ENCODE measurements around the gene SEPTIN7. TPM values are rescaled to one million over a fixed set of nuclear protein-coding genes. Genes with fewer than 3 reads are reported as not detected.

SEPTIN7 gene
- total RNA-seq, 2 donors from 2014 or later: 107 to 164 TPM

DNA sequence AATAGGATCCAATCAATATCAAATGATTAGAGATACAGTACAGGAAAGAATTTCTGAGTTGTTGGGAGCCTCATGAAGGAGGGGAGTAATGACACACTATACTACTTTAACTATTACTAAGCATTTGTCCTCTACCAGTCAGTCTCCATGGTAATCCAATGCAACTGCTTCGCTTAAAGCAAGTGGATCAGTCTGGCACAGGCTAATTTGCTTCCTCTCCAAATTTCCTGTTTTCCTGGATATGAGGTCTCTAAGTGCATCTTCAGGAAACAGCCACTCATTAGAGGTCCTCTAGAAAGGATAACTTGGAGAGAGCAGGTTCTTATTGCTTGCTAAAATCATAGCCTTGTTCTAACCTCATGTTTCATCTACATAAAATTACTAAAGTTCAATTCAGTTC lies 8.4 kb upstream of the SEPTIN7 start:
- Histone ChIP-seq H3K36me3 (no peaks in the 10 kb centered on the region), H3K27me3 (no peaks in the 10 kb centered on the region), H3K9ac (ENCODE audit: low read depth in 2 of 2, low read length in 2 of 2) (no peak overlapping the region), H3K4me1 (no peaks in the 10 kb centered on the region), H3K9me3 (no peaks in the 10 kb centered on the region), H3K4me3 (no peak overlapping the region), H3K27ac (no peak overlapping the region)
- no peak for DNase-seq
- TF ChIP-seq, protein P1, sequence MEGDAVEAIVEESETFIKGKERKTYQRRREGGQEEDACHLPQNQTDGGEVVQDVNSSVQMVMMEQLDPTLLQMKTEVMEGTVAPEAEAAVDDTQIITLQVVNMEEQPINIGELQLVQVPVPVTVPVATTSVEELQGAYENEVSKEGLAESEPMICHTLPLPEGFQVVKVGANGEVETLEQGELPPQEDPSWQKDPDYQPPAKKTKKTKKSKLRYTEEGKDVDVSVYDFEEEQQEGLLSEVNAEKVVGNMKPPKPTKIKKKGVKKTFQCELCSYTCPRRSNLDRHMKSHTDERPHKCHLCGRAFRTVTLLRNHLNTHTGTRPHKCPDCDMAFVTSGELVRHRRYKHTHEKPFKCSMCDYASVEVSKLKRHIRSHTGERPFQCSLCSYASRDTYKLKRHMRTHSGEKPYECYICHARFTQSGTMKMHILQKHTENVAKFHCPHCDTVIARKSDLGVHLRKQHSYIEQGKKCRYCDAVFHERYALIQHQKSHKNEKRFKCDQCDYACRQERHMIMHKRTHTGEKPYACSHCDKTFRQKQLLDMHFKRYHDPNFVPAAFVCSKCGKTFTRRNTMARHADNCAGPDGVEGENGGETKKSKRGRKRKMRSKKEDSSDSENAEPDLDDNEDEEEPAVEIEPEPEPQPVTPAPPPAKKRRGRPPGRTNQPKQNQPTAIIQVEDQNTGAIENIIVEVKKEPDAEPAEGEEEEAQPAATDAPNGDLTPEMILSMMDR (IDR thresholded peaks at IDR 0.05): no peak
- intact Hi-C loops (cut with DNase I): no loop called here

DNA sequence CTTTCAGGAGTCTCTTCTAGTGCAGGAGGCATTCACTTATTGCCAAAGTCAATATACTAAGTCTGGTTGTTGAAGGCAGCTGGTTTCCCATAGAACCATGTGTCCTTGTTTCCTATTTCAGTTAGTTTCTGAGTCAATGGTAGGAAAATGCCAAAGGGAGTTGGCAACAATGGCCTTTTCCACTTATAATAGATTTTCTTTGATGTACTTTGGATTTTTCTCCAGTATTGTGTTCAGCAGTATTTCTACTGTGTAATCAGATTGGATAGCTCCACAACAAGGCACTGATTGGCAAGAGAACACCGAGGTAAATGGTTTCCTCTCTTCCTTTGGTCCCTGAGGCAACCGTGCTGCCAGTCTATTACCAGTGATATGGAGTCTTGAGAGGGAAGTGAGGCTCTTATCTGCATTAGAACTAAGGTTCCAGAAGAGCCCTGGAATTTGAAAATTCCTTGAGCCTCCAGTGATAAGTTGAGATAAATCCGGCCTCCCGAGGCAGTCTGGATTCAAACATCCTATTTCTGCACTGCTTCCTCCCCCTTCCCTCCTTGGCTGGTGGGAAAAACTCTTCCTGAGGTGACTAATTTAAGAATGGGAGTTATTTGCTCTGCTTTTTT lies 7.9 kb upstream of the SEPTIN7 start:
- TF ChIP-seq, protein P1 (IDR thresholded peaks at IDR 0.05): no peak
- Histone ChIP-seq H3K9me3 (no peaks in the 10 kb centered on the region), H3K27ac (no peak overlapping the region), H3K27me3 (no peaks in the 10 kb centered on the region), H3K36me3 (no peaks in the 10 kb centered on the region), H3K4me1 (no peaks in the 10 kb centered on the region), H3K4me3 (no peak overlapping the region), H3K9ac (ENCODE audit: low read depth in 2 of 2, low read length in 2 of 2) (no peak overlapping the region)
- DNase-seq: no peak
- intact Hi-C loops (cut with DNase I): no loop called here

DNA sequence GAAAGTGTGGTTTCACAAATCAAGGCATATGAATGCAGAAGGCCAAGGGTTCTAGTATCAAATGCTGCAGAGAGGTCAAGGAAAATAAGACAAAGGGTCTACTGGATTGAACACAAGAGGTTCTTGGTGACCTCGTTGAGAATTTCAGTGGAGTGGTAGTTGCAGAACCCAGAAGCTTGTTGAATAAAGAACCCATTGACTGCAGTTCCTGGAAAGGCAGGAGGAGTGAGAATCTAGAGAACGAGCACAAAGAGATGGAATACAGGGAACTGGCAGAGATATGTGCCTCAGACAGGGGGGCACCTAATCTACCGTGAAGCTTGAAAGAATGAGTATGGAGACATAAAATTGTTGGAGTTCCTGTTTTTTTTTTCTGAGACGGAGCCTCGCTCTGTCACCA lies 3.5 kb upstream of the SEPTIN7 start:
- no peaks in the 10 kb centered on the region for H3K9me3 ChIP-seq
- H3K36me3 ChIP-seq: no peaks in the 10 kb centered on the region
- TF ChIP-seq, protein P1 (IDR thresholded peaks at IDR 0.05): no peak
- DNase-seq: no peak
- intact Hi-C loops (cut with DNase I): loop anchor here (5.0 kb wide), 1 partner anchor 85 kb away; no protein-coding TSS in a partner anchor
- H3K27me3 ChIP-seq: no peaks in the 10 kb centered on the region
- H3K4me1 ChIP-seq: peaks cover under 1% of the 10 kb centered on the region
- no peak overlapping the region for H3K27ac ChIP-seq
- H3K9ac ChIP-seq (ENCODE audit: low read depth in 2 of 2, low read length in 2 of 2): no peak overlapping the region
- H3K4me3 ChIP-seq: no peak overlapping the region

DNA sequence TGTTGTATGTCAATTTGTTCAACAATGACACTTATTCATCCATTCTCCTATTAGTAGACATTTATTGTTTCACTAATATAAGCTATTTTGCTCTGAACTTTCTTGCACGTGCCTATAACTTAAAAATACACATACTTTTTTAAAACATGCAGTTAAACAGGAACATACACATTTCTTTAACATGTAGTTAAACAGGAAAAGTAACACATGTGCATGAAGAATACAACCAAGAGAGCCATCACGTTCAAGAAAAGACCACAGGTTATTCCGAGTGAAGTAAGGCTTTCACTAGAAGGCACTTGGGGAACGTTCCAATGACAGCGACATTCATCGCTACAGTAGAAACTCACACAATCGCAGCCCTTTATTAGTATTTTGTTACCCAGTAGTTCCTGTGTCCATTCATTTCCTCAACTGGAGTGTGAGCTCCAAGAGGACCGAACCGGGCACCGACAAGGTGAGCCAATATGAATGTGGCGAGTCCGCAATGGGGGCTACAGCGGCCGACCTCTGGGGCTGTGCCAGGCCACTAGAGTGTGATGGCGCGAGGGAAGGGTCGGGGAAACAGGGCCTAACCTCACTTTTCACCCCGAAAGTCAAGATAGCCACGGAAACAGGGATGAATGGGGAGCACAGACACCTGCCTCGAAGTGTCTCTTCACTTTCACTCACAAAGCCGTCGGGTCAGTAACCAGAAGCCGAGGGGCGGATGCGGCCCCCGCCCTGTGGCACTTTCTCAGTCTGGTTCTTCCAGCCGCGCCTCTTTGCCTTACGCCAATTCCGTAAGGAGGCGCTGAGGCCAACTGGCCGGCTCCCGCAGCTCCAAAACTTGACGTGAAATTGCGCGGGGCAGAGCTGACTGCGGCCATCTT lies 775 bp upstream of the SEPTIN7 start:
- peak; percentile 87 for DNase-seq
- H3K9ac ChIP-seq (ENCODE audit: low read depth in 2 of 2, low read length in 2 of 2): peak overlapping the region; percentile 75 to 82
- peak overlapping the region; percentile 98 for H3K27ac ChIP-seq
- H3K9me3 ChIP-seq: no peaks in the 10 kb centered on the region
- H3K27me3 ChIP-seq: no peaks in the 10 kb centered on the region
- peak overlapping the region; percentile 74 for H3K4me3 ChIP-seq
- no peaks in the 10 kb centered on the region for H3K36me3 ChIP-seq
- intact Hi-C loops (cut with DNase I): loop anchor here (5.0 to 10.0 kb wide), 3 partner anchors 65 to 107 kb away; no protein-coding TSS in a partner anchor
- TF ChIP-seq, protein P1 (IDR thresholded peaks at IDR 0.05): no peak
- peaks cover 3% of the 10 kb centered on the region for H3K4me1 ChIP-seq

DNA sequence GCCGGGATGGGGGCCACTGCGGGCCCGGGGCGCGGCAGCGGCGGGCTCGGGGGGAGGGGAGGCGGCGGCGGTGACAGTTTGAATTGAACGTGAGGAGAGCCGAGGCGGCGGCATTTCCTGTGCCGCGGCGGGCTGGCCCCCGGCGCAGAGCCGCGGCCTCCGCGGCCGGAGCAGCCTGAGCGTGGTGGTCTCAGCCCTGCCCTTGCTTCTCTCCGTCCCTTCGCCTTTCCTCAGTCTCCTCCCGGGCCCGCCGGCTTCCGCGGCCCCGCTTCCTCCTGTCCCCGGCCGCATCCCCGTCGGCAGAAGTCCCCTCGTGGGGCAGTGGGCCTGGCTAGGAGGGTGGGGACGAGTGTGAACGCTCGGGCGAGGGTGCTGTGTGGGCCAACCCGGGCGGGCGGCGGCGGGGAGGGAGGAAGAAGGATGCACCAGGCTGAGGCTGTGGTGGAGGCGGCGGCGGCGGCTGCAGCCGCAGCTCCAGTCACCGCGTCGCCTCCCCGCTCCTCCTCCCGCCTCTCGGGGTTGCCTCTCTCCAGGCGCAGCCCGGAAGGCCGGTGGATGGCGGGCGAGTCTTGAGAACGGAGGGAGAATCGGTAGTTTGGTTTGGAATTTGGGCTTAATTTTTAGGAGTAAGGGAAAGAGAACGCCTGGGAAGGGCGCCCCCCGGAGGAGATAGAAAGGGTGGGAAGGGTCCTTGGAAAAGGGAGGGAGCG lies 690 bp downstream of the SEPTIN7 start:
- Histone ChIP-seq H3K9ac (ENCODE audit: low read depth in 2 of 2, low read length in 2 of 2) (peak overlapping the region; percentile 82 to 94), H3K9me3 (no peaks in the 10 kb centered on the region), H3K27ac (peak overlapping the region; percentile 98), H3K27me3 (no peaks in the 10 kb centered on the region), H3K36me3 (no peaks in the 10 kb centered on the region), H3K4me1 (peaks cover 3% of the 10 kb centered on the region), H3K4me3 (peak overlapping the region; percentile 74)
- TF ChIP-seq, protein P1 (IDR thresholded peaks at IDR 0.05): peak; percentile 46
- DNase-seq: peak; percentile 76
- intact Hi-C loops (cut with DNase I): loop anchor here (5.0 to 10.0 kb wide), 2 partner anchors 63 to 106 kb away; no protein-coding TSS in a partner anchor
